IMR-90 (cell line): ENCODE data around the gene SH2B3.

Source experiments
- CHD1 ChIP-seq: IDR thresholded peaks from 2 replicates; pipeline ENCODE4 v1.6.1; 2012; ENCODE audit warnings: low read depth, low read length, improper control_type of control experiment
- MAZ ChIP-seq: IDR thresholded peaks from 2 replicates; pipeline ENCODE4 v1.6.1; 2012; ENCODE audit warnings: low read depth, mild to moderate bottlenecking, low read length, improper control_type of control experiment, moderate library complexity, borderline replicate concordance
- MXI1 ChIP-seq: IDR thresholded peaks from 2 replicates; pipeline ENCODE4 v1.6.1; 2012; ENCODE audit warnings: low read depth, mild to moderate bottlenecking, low read length, moderate library complexity, borderline replicate concordance
- POLR2A ChIP-seq: IDR thresholded peaks from 2 replicates; pipeline ENCODE4 v1.6.1; 2012; ENCODE audit warnings: mild to moderate bottlenecking, low read depth, low read length
- RAD21 ChIP-seq: IDR thresholded peaks from 2 replicates; pipeline ENCODE4 v1.6.1; 2012; ENCODE audit warnings: low read length, improper control_type of control experiment
- RFX5 ChIP-seq: IDR thresholded peaks from 2 replicates; pipeline ENCODE4 v1.8.0; 2012; ENCODE audit warnings: low read depth, mild to moderate bottlenecking, low read length, moderate library complexity

GRCh38 chr12:111395336-111396187 is 10.2 kb upstream of the SH2B3 start:
- TF ChIP-seq POLR2A (no peak), RAD21 (no peak), CHD1 (no peak), RFX5 (no peak), MXI1 (no peak), MAZ (no peak)
